Stimulated activated CD8-positive, alpha-beta memory T cell treated with anti-CD3 and anti-CD28 coated beads, Interleukin-4, amount 100 ng/mL, for 24 hours (primary cell): Measurements from ENCODE around the gene KRTAP10-9.
A peak's percentile ranks its signal among the peaks of the same experiment; 100 is the strongest.
"Not testable (repeated sequence)": the region's sequence is repeated elsewhere in the genome, so short reads cannot be mapped to it uniquely, and the experiment has no call there.

ENCODE experiments used
- DNase-seq: peaks from one replicate; pipeline ENCODE4 v3.0.0-alpha.2; 2020; ENCODE audit warnings: low read depth

The KRTAP10-9 gene

GRCh38 chr21:44615911-44616590 lies 10.8 kb upstream of the KRTAP10-9 start:
- no peak for DNase-seq

DNA sequence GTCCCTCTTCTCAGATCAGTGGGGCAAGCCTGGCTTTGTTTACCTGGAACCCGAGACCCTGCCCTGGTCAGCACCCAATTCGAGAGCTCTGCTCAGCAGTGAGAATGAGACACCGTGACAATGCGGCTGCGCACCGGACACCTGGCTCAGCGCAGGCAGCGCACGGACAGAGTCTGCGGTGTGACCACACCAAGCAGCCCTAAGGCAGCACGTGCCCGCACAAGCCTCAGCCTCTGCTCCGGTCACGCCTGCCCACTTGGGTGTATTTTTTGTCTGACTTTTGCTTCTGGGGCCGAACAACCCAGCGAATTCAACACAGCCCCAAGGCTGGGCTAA lies 10.3 kb upstream of the KRTAP10-9 start:
- DNase-seq, result no peak

GRCh38 chr21:44617071-44617501 lies 9.8 kb upstream of the KRTAP10-9 start:
- DNase-seq, result no peak

DNA sequence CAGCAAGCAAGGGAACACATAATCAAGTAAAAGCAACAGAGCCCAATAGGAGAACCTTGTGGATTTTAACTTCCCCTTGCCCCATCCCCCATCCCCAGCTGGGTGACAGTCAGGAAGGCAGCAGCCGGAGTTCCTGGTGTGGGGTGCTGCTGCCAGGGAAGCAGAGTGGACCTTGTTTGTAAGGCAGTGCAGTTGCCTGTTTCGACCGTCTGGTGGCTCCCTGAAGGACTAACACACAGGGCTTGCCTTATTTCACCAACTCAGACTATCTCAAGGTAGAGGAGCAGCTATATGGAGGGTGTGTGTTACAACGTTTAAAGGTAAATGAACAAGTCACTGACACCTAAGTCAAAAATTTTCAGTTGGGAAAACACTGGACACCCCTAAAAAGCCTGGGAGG lies 8.4 kb upstream of the KRTAP10-9 start:
- no peak for DNase-seq

DNA sequence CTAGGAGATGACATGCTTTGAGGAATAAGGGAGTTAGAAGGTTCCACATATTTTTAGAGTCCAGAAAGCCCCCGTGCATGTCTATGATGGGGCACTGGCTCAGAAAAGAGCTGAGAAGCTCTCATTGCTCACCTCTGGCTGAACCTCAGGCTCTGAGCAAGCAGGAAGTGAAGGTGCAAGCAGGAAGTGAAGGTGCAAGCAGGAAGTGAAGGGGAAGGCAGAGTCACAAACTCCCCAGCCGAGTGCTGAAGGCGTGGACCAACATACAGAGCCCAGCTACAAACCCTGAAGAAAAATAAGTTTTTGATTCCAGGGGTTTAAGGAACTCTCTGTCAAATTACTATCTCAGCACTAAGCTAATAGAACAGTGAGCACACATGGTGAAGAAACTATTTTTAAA lies 8.0 kb upstream of the KRTAP10-9 start:
- peak; percentile 24 for DNase-seq

GRCh38 chr21:44619886-44620285 lies 7.0 kb upstream of the KRTAP10-9 start:
- DNase-seq, result no peak

DNA sequence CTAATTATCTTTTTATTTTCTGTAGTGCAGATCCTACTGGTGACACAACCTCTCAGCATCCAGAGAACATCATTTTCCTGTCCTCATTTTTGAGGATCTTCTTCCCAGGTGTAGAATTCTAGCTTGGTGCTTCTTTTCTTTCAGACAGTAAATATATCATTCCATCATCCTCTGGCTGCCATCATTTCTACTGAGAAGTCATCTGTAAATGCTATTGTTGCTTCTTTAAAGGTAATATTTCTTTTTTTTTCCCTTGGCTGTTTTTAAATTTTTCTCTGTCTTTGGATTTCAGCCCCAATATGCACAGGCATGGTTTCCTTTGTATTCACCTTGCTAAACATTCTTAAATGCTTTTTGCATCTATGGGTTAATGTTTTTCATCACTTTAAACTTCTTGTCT lies 3.3 kb upstream of the KRTAP10-9 start:
- no peak for DNase-seq

- no peak for DNase-seq
Observed at GRCh38 chr21:44625756-44626155, 1.1 kb upstream of the KRTAP10-9 start.

DNA sequence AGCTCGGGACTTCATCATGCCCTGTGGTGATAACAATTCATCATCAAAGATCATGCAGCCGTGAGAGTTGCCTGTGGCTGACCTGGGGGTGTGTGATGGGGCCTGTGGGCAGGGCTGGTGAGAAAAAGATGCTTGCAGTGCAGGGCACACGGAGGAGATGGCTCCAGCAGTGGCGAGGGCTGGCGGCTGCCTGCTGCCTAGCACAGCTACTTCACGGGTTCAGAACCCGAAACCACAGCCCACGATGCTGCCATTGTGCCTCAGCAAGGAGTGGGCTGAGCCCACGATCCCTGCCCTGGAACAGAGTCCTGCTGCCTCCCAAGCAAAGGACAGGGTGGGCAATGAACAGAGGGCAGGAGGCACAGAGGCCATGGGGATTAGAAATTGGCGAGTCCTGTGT lies 631 bp upstream of the KRTAP10-9 start:
- DNase-seq, result peak; percentile 16

- DNase-seq, result not testable (repeated sequence)
Observed at GRCh38 chr21:44627181-44627822, 409 bp downstream of the KRTAP10-9 start.

GRCh38 chr21:44627831-44628233 lies 939 bp downstream of the KRTAP10-9 start:
- not testable (repeated sequence) for DNase-seq

- DNase-seq, result no peak
Observed at GRCh38 chr21:44628707-44629391, 2.0 kb downstream of the KRTAP10-9 start.

DNA sequence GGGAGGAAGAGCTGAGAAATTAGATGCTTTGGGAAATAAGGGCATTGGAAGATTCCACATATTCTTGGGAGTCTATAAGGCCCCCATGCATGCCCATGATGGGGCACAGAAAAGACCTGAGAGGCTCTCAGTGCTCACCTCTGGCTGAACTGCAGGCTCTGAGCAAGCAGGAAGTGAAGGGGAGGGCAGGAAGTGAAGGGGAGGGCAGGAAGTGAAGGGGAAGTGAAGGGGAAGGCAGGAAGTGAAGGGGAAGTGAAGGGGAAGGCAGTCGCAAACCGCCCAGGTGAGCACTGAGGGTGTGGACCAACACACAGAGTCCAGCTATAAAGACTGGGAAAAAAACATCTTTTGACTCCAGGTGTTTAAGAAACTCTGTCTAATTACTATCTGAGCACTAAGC lies 3.5 kb downstream of the KRTAP10-9 start:
- DNase-seq, result no peak

DNA sequence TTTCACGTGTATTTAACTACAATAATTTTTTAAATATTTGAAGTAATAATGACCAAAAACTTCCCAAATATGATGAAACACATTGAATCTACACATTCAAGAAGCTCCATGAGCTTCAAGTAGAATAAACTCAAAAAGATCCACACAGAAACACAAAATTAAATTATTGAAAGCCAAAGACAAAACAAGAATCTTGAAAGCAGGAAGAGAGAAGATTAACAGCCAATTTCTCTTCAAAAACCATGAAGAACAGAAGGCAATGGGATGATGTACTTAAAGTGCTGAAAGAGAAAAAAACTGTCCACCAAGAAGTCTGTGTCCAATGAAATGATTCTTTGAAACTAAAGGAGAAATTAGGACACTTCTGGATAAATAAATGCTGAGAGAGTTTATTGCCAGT lies 5.2 kb downstream of the KRTAP10-9 start:
- no peak for DNase-seq

DNA sequence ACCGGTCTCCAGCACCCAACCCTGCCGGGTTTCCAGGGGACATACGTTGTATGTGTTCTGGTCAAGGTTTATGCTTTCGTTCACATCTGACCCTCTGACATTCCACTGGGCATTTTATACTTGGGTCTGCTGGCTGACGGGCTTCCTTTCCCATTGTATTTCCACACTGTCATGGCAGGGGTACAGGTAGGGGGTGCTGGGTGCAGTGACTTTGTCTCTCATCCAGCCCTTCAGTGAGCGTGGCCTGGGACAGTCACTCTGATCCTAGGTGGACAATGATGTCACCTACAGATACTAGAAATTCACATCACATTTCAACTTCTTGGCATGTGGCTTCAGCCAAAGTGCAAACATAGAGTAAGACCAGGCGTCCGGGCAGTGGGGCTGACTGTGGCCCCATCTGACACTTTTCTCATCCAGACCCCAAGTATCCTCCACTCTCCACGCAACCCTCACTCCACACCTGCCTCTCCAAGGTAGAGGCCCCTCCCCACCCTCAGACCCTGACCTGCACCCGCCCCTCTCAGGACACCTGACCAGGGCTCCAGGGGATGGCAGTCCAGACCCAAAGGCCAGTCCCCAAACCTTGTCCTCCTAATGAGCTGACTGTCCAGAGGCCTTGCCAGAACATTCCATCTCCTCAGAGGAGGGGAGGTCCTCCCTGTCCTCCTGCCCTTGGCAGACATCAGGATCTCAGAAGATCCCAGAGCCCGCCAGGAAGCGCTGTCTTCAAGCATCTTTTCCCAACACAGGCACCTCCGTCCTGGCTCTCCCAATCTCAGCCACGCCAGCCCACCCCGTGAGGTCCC lies 9.5 kb downstream of the KRTAP10-9 start:
- DNase-seq, result no peak

DNA sequence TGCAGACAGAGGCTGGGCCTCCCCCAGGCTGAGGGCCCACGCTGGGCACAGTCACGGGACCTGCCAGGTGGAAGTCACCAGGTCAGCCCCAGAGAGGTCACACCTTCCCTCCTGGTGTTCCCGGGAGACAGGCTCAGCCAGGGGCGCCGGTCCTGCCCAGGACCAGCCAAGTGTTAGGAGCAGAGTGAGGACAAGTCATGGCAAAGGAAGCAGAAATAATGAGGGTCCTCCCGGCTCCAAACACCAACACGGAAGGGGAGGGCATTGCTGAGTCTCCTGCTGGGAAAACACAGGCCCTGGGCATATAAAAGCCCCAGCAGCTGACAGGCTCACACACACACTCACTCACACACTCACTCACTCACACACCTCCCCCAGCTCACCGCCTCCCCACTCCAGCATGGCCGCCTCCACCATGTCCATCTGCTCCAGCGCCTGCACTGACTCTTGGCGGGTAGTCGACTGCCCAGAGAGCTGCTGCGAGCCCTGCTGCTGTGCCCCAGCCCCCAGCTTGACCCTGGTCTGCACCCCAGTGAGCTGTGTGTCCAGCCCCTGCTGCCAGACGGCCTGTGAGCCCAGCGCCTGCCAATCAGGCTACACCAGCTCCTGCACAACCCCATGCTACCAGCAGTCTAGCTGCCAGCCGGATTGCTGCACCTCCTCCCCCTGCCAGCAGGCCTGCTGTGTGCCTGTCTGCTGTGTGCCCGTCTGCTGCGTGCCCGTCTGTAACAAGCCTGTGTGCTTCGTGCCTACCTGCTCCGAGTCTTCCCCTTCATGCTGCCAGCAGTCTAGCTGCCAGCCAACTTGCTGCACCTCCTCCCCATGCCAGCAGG lies 10.3 kb downstream of the KRTAP10-9 start, which contains the start of gene KRTAP10-10:
Gene KRTAP10-10 (plus strand): TSS at position 339 of the 833 bp plus-strand sequence. CDS start 62 bp downstream, at position 401.
- DNase-seq, result no peak

- DNase-seq, result not testable (repeated sequence)
Observed at GRCh38 chr21:44637851-44638348, 11.0 kb downstream of the KRTAP10-9 start.

GRCh38 chr21:44638506-44639330 lies 11.8 kb downstream of the KRTAP10-9 start:
- DNase-seq, result not testable (repeated sequence)

- DNase-seq, result no peak
Observed at GRCh38 chr21:44639331-44639655, 12.4 kb downstream of the KRTAP10-9 start.

- no peak for DNase-seq
Observed at GRCh38 chr21:44640761-44641160, 13.9 kb downstream of the KRTAP10-9 start.
